ENCODE data around the gene TFAM.
"Not testable (repeated sequence)": the region's sequence is repeated elsewhere in the genome, so short reads cannot be mapped to it uniquely, and the experiment has no call there.

Gene TFAM

DNA sequence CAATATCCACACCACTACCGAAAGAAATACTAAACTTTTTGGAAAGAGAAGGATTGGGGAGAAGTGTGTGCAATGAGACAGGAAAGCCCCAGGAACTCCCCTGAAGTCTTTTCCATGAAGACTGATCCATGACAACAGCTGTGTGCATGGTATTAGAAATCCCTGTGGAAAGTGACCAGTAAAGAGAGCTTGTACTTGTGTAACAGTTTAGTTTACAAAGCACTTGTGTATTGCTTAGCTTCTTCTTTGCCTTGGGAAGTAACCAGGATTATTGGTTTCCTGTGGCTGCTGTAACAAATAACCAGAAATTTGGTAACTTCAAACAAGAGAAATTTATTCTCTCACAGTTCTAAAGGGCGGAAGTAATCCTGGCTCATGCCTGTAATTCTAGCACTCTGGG, 18.8 kb downstream of the TFAM start:
- no peak for DNase-seq (ENCODE audit: low read depth)
- no peak for TF ChIP-seq CTCF (IDR thresholded peaks at IDR 0.05; ENCODE audit: insufficient read depth, low read depth, low read length, missing control alignments)
- H3K4me3 ChIP-seq (ENCODE audit: low read depth, low read length), result no peak overlapping the region

- TF ChIP-seq CTCF (IDR thresholded peaks at IDR 0.05; ENCODE audit: insufficient read depth, low read depth, low read length, missing control alignments), result no peak
- DNase-seq (ENCODE audit: low read depth), result no peak
These were observed 24.9 kb downstream of the TFAM start for GRCh38 chr10:58409956-58410610.

DNA sequence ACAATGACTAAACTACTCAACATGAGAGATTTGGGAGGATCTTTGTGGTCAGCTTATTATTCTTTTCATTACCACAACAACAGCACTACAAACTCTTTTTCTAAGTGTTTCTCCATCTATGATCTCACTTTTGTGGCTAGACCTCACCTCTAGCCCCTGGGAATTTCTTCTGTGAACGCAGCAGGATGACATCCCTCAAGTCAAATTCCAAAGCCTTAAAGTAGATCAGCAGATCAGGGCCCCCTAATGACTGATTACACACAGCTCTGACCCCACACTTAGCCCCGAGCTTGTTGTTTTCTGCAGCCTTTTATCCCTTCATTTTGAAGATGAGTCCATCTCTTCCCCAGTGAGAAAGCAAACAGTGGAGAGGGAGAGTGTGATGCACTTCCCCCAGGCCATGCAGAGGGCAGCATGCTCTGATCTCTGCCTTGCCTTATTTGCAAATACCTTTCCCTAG, 27.3 kb downstream of the TFAM start:
- no peak for DNase-seq (ENCODE audit: low read depth)
- no peak for TF ChIP-seq CTCF (IDR thresholded peaks at IDR 0.05; ENCODE audit: insufficient read depth, low read depth, low read length, missing control alignments)
- H3K4me3 ChIP-seq (ENCODE audit: low read depth, low read length), result no peak overlapping the region

More at GRCh38 chr10:58409956-58410610, 24.9 kb downstream of the TFAM start:
- H3K4me3 ChIP-seq (ENCODE audit: low read depth, low read length), result no peak overlapping the region

- H3K4me3 ChIP-seq (ENCODE audit: low read depth, low read length), result no peak overlapping the region
- DNase-seq (ENCODE audit: low read depth), result no peak
- no peak for TF ChIP-seq CTCF (IDR thresholded peaks at IDR 0.05; ENCODE audit: insufficient read depth, low read depth, low read length, missing control alignments)
These were observed 29.2 kb downstream of the TFAM start for GRCh38 chr10:58414270-58415041.

DNA sequence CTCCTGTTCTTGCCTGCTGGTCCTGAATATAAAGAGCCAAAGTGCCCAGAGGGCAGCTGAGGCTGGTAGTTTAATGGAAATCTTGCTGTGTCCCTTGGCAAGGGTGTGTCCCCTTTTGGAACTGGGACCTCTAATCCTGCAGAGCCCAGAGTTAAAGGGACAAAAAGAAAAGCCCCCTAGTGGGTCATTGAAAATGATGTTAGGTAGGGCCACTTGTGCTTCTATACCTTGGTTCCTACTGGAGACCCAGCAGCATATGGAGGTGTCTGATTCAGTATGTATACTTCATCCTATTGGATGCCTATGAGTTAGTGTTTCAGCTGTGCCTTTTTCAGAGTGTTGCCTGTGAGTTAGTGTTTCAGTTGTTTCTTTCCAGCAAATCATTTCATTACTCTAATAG, 30.5 kb downstream of the TFAM start:
- H3K4me3 ChIP-seq (ENCODE audit: low read depth, low read length), result no peak overlapping the region
- DNase-seq (ENCODE audit: low read depth), result no peak
- no peak for TF ChIP-seq CTCF (IDR thresholded peaks at IDR 0.05; ENCODE audit: insufficient read depth, low read depth, low read length, missing control alignments)

GRCh38 chr10:58417902-58418301, 32.7 kb downstream of the TFAM start:
- H3K4me3 ChIP-seq (ENCODE audit: low read depth, low read length); DNase-seq (ENCODE audit: low read depth): not testable (repeated sequence)

- no peak for TF ChIP-seq CTCF (IDR thresholded peaks at IDR 0.05; ENCODE audit: insufficient read depth, low read depth, low read length, missing control alignments)
- no peak overlapping the region for H3K4me3 ChIP-seq (ENCODE audit: low read depth, low read length)
- DNase-seq (ENCODE audit: low read depth), result no peak
These were observed 39.0 kb downstream of the TFAM start for GRCh38 chr10:58424176-58424575.

DNA sequence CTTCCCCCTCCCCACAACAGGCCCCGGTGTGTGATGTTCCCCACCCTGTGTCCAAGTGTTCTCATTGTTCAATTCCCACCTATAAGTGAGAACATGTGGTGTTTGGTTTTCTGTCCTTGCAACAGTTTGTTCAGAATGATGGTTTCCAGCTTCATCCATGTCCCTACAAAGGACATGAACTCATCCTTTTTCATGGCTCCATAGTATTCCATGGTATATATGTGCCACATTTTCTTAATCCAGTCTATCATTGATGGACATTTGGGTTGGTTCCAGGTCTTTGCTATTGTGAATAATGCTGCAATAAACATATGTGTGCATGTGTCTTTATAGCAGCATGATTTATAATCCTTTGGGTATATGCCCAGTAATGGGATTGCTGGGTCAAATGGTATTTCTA, 43.2 kb downstream of the TFAM start:
- H3K4me3 ChIP-seq (ENCODE audit: low read depth, low read length); DNase-seq (ENCODE audit: low read depth): not testable (repeated sequence)

Data from GM12865 (cell line).